HFFc6 (cell line): ENCODE results near the gene LRRC74B. TPM values are rescaled to one million over a fixed set of nuclear protein-coding genes. Genes with fewer than 3 reads are reported as not detected.

ENCODE experiments used
- DNase-seq: peaks from one replicate; pipeline ENCODE4 v3.0.0-alpha.2; 2018
- H3K27ac Mint-ChIP-seq: 2 replicates; pipeline ENCODE4 v1.8.0; 2020; ENCODE audit warnings: mild to moderate bottlenecking, mixed read lengths
- H3K27me3 Mint-ChIP-seq: 2 replicates; pipeline ENCODE4 v1.8.0; 2021; ENCODE audit warnings: mild to moderate bottlenecking, moderate library complexity, mixed read lengths; ENCODE audit not compliant: insufficient read depth
- H3K36me3 Mint-ChIP-seq: 2 replicates; pipeline ENCODE4 v1.8.0; 2021; ENCODE audit warnings: low read depth, mixed read lengths
- H3K4me1 Mint-ChIP-seq: 2 replicates; pipeline ENCODE4 v1.8.0; 2020; ENCODE audit warnings: low read depth, mixed read lengths
- H3K4me3 Mint-ChIP-seq: 2 replicates; pipeline ENCODE4 v1.8.0; 2020; ENCODE audit warnings: mild to moderate bottlenecking, moderate library complexity, mixed read lengths
- H3K9me3 Mint-ChIP-seq: 2 replicates; pipeline ENCODE4 v1.8.0; 2020; ENCODE audit warnings: mild to moderate bottlenecking, mixed read lengths
- CTCF ChIP-seq: fragments of 200-600 bp; sonication (generic); IDR thresholded peaks from 2 replicates; pipeline ENCODE4 v1.5.0; 2021; ENCODE audit warnings: antibody characterized with exemption, mild to moderate bottlenecking
- total RNA-seq, 6 experiments: library from RNA; stranded (reverse); fragmentation: NEBNext Ultra II Directional; extraction: Animal tissue kit (Norgen Biotek cat#: 25700); gene quantifications; 2 replicates in 1 of 6; 3 replicates in 5 of 6; pipeline ENCODE4 v1.2.3, GENCODE V29; 2021

Gene LRRC74B
- total RNA-seq, 6 experiments from 2014 or later = not detected

- H3K27me3 Mint-ChIP-seq = peaks cover 3% of the 10 kb centered on the region
- no peak overlapping the region for H3K27ac Mint-ChIP-seq
- no peak for DNase-seq
- no peak for TF ChIP-seq CTCF
- no peaks in the 10 kb centered on the region for H3K36me3 Mint-ChIP-seq
- H3K4me1 Mint-ChIP-seq = peaks cover 12% of the 10 kb centered on the region
- no peak overlapping the region for H3K4me3 Mint-ChIP-seq
- H3K9me3 Mint-ChIP-seq = no peaks in the 10 kb centered on the region
Measured at GRCh38 chr22:21025266-21025665, 20.5 kb upstream of the LRRC74B start.

- Mint-ChIP-seq H3K27me3 (peaks cover 5% of the 10 kb centered on the region), H3K4me3 (no peak overlapping the region), H3K9me3 (no peaks in the 10 kb centered on the region), H3K4me1 (peaks cover 12% of the 10 kb centered on the region), H3K27ac (no peak overlapping the region), H3K36me3 (no peaks in the 10 kb centered on the region)
- no peak for DNase-seq
- TF ChIP-seq CTCF = no peak
Measured at GRCh38 chr22:21025763-21026755, 19.7 kb upstream of the LRRC74B start.

- Mint-ChIP-seq H3K4me1 (peaks cover 12% of the 10 kb centered on the region), H3K27ac (no peak overlapping the region), H3K9me3 (no peaks in the 10 kb centered on the region), H3K4me3 (no peak overlapping the region), H3K36me3 (no peaks in the 10 kb centered on the region), H3K27me3 (peaks cover 8% of the 10 kb centered on the region)
- peak; percentile 19 for DNase-seq
- no peak for TF ChIP-seq CTCF
Measured at GRCh38 chr22:21026783-21027692, 18.7 kb upstream of the LRRC74B start.

GRCh38 chr22:21028277-21029251, 17.2 kb upstream of the LRRC74B start:
- TF ChIP-seq CTCF = no peak
- H3K36me3 Mint-ChIP-seq = no peaks in the 10 kb centered on the region
- no peaks in the 10 kb centered on the region for H3K9me3 Mint-ChIP-seq
- peaks cover 10% of the 10 kb centered on the region for H3K27me3 Mint-ChIP-seq
- no peak for DNase-seq
- peaks cover 12% of the 10 kb centered on the region for H3K4me1 Mint-ChIP-seq
- no peak overlapping the region for H3K4me3 Mint-ChIP-seq
- no peak overlapping the region for H3K27ac Mint-ChIP-seq
